ENCODE results near the gene TRIB2.

DNA sequence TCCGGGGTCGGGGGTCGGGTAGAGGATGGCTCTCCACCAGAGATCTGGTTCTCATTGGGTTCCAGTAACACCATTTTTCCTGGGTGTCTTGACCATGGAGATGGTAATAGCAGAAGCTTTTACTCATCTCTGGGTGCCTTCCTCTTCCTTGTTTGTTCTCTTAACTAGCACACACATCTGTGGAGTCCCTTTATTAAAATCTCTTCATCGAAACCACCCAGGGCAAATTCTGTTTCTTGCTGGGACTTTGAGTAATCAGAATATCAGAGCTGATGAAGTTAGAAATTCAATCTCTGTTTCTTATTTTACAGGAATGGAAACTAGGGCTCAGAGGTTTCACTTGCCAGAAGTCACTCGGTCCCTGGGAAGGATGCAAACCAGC, 15.0 kb upstream of the TRIB2 start:
- TF ChIP-seq, protein P1, sequence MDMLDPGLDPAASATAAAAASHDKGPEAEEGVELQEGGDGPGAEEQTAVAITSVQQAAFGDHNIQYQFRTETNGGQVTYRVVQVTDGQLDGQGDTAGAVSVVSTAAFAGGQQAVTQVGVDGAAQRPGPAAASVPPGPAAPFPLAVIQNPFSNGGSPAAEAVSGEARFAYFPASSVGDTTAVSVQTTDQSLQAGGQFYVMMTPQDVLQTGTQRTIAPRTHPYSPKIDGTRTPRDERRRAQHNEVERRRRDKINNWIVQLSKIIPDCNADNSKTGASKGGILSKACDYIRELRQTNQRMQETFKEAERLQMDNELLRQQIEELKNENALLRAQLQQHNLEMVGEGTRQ (IDR thresholded peaks at IDR 0.05; ENCODE audit: borderline replicate concordance, low read depth, low read length), result no peak
- TF ChIP-seq EZH2phosphoT487 (IDR thresholded peaks at IDR 0.05; ENCODE audit: borderline replicate concordance, low read depth), result no peak
- TF ChIP-seq RFX5 (IDR thresholded peaks at IDR 0.05; ENCODE audit: low read length), result no peak
- TF ChIP-seq REST (IDR thresholded peaks at IDR 0.05; ENCODE audit: low read depth, low read length), result no peak
- TF ChIP-seq RCOR1 (IDR thresholded peaks at IDR 0.05; ENCODE audit: low read length), result no peak
- TF ChIP-seq CTCF (IDR thresholded peaks at IDR 0.05), result no peak
- no peak for TF ChIP-seq GATA2 (CRISPR knock-in tag; IDR thresholded peaks at IDR 0.05)
- TF ChIP-seq EP300 (IDR thresholded peaks at IDR 0.05; ENCODE audit: borderline replicate concordance in 1 of 2, low read depth in 1 of 2, low read length in 1 of 2), result no peak; a peak in 1 of 4 replicates
- no peak for TF ChIP-seq TEAD4 (IDR thresholded peaks at IDR 0.05; ENCODE audit: borderline replicate concordance, insufficient read depth)
